OCI-LY1 (cell line): ENCODE results near the gene TES.

ENCODE experiments used
- H2AFZ ChIP-seq: fragments of 200-600 bp; sonication (generic), shearing (Covaris generic); 2 replicates; pipeline ENCODE4 v1.6.0; 2014; ENCODE audit warnings: antibody characterized with exemption, mild to moderate bottlenecking, low read length
- H3F3A ChIP-seq: fragments of 200-600 bp; sonication (generic), shearing (Covaris generic); 2 replicates; pipeline ENCODE4 v1.6.0; 2014; ENCODE audit warnings: mild to moderate bottlenecking, antibody characterized with exemption, low read length, moderate library complexity; ENCODE audit not compliant: insufficient read depth
- H3K27ac ChIP-seq: fragments of 200-600 bp; sonication (generic); 2 replicates; pipeline ENCODE4 v1.5.1; 2014; ENCODE audit warnings: low read length, mixed run types, mild to moderate bottlenecking, low read depth; ENCODE audit not compliant: poor library complexity, severe bottlenecking
- H3K27me3 ChIP-seq: fragments of 200-600 bp; sonication (generic); 2 replicates; pipeline ENCODE4 v1.6.0; 2014; ENCODE audit warnings: antibody characterized with exemption, mild to moderate bottlenecking, low read length, moderate library complexity; ENCODE audit not compliant: insufficient read depth
- H3K36me3 ChIP-seq: fragments of 200-600 bp; sonication (generic); 2 replicates; pipeline ENCODE4 v1.6.1; 2014; ENCODE audit warnings: mild to moderate bottlenecking, antibody characterized with exemption, low read length, moderate library complexity, mixed read lengths; ENCODE audit not compliant: insufficient read depth
- H3K4me1 ChIP-seq: fragments of 200-600 bp; sonication (generic); 2 replicates; pipeline ENCODE4 v1.5.1; 2014; ENCODE audit warnings: mild to moderate bottlenecking, low read length, moderate library complexity; ENCODE audit not compliant: insufficient read depth, severe bottlenecking
- H3K4me2 ChIP-seq: fragments of 200-600 bp; sonication (generic), shearing (Covaris generic); 2 replicates; pipeline ENCODE4 v1.6.1; 2014; ENCODE audit warnings: low read length
- H3K4me3 ChIP-seq: fragments of 200-600 bp; sonication (generic); 2 replicates; pipeline ENCODE4 v1.5.1; 2014; ENCODE audit warnings: low read length, low read depth, mild to moderate bottlenecking, mixed read lengths; ENCODE audit not compliant: poor library complexity, severe bottlenecking
- H3K79me2 ChIP-seq: fragments of 200-600 bp; shearing (Covaris generic); 2 replicates; pipeline ENCODE4 v1.6.1; 2016; ENCODE audit warnings: mixed run types, low read length, mixed read lengths; ENCODE audit not compliant: insufficient read depth
- H3K9ac ChIP-seq: fragments of 200-600 bp; sonication (generic), shearing (Covaris generic); 2 replicates; pipeline ENCODE4 v1.6.1; 2014; ENCODE audit warnings: mild to moderate bottlenecking, low read length, mixed read lengths
- H3K9me2 ChIP-seq: fragments of 200-600 bp; sonication (generic), shearing (Covaris generic); 2 replicates; pipeline ENCODE4 v1.6.1; 2014; ENCODE audit warnings: low read depth, mild to moderate bottlenecking, low read length, mixed read lengths
- H3K9me3 ChIP-seq: fragments of 200-600 bp; shearing (Covaris generic); 2 replicates; pipeline ENCODE4 v1.6.1; 2014; ENCODE audit warnings: low read length, mixed read lengths
- H4K20me1 ChIP-seq: fragments of 200-600 bp; sonication (generic), shearing (Covaris generic); 2 replicates; pipeline ENCODE4 v1.6.0; 2016; ENCODE audit warnings: mild to moderate bottlenecking, low read length; ENCODE audit not compliant: insufficient read depth
- EZH2 ChIP-seq: fragments of 200-600 bp; sonication (generic), shearing (Covaris generic); IDR thresholded peaks from 2 replicates; pipeline ENCODE4 v1.8.0; 2017; ENCODE audit warnings: borderline replicate concordance, mixed run types, mild to moderate bottlenecking, antibody characterized with exemption, low read length, moderate library complexity, mixed read lengths
- TF ChIP-seq, protein P1 (sequence below): fragments of 200-600 bp; sonication (generic), shearing (Covaris generic); IDR thresholded peaks from 2 replicates; pipeline ENCODE4 v1.5.1; 2017; ENCODE audit warnings: mild to moderate bottlenecking, antibody characterized with exemption, low read length, moderate library complexity, mixed read lengths

TES gene

DNA sequence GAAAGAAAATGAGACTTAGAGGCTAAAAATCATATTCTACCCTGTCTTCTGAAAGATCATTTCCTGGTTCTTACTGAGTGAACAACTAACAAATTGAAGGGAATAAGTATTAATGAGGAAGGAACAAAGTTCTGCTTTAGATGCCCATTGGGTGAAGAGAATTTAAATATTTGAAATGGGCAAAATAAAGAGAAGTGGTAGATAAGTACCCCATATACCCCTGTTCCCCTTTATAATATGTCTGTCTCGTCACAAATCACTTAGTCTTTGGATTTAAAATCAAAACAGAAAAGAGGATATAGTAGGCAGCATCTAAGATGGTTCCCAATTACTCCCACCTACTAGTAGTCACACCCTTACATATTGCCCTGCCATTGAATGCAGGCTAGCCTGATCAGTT is 13.2 kb downstream of the TES start:
- H2AFZ ChIP-seq, result no peak overlapping the region
- H3K9me3 ChIP-seq, result no peaks in the 10 kb centered on the region; the same call in 1 of the 2 replicates
- peaks cover 4% of the 10 kb centered on the region; the same call in 1 of the 2 replicates for H4K20me1 ChIP-seq
- no peak overlapping the region; the same call in 1 of the 2 replicates for H3K4me2 ChIP-seq
- H3K27ac ChIP-seq, result no peak overlapping the region
- H3K4me3 ChIP-seq, result no peak overlapping the region
- no peak overlapping the region for H3K9ac ChIP-seq
- no peaks in the 10 kb centered on the region for H3K27me3 ChIP-seq
- H3K9me2 ChIP-seq, result no peaks in the 10 kb centered on the region
- TF ChIP-seq, protein P1, sequence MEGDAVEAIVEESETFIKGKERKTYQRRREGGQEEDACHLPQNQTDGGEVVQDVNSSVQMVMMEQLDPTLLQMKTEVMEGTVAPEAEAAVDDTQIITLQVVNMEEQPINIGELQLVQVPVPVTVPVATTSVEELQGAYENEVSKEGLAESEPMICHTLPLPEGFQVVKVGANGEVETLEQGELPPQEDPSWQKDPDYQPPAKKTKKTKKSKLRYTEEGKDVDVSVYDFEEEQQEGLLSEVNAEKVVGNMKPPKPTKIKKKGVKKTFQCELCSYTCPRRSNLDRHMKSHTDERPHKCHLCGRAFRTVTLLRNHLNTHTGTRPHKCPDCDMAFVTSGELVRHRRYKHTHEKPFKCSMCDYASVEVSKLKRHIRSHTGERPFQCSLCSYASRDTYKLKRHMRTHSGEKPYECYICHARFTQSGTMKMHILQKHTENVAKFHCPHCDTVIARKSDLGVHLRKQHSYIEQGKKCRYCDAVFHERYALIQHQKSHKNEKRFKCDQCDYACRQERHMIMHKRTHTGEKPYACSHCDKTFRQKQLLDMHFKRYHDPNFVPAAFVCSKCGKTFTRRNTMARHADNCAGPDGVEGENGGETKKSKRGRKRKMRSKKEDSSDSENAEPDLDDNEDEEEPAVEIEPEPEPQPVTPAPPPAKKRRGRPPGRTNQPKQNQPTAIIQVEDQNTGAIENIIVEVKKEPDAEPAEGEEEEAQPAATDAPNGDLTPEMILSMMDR, result no peak
- no peak for TF ChIP-seq EZH2
- peaks cover 97% of the 10 kb centered on the region for H3K79me2 ChIP-seq
- no peaks in the 10 kb centered on the region for H3F3A ChIP-seq
- H3K4me1 ChIP-seq, result peaks cover 49% of the 10 kb centered on the region
- no peaks in the 10 kb centered on the region for H3K36me3 ChIP-seq

DNA sequence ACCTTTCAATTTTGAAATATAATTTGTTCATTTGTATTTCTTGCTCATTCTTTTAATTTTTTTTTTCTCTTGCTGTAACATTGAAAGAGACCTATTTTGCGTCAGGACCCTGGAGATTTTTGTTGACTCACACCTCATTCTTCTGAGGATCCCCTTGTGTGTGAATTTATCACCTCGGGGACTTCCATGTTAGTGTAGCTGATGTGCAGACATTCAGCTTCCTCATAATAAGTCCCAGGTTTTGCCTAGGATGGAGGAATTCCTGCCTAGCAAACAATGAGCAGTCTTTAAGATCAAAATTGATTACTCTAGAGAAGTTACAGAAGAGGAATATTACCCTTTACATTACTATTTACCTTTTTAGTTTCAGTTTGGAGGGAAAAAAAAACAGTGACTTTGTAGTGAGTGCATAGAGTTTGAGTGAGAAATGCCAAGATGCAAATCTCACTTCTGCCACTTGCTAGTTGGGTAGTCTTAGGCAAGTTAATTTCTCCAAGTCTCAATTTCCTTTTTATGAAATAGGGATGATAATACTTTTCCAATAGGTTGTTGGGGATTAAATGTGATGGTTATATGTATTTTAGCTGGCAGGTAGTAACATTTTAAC is 14.3 kb downstream of the TES start:
- Histone ChIP-seq H3K4me3 (no peak overlapping the region), H3K4me2 (peak overlapping the region; percentile 32), H4K20me1 (peaks cover 7% of the 10 kb centered on the region; the same call in 1 of the 2 replicates), H3K9me2 (no peaks in the 10 kb centered on the region), H3K79me2 (peaks cover 96% of the 10 kb centered on the region), H3K9me3 (no peaks in the 10 kb centered on the region; the same call in 1 of the 2 replicates), H3F3A (no peaks in the 10 kb centered on the region), H3K4me1 (peaks cover 55% of the 10 kb centered on the region), H2AFZ (no peak overlapping the region), H3K36me3 (no peaks in the 10 kb centered on the region), H3K27me3 (no peaks in the 10 kb centered on the region), H3K27ac (no peak overlapping the region), H3K9ac (no peak overlapping the region)
- TF ChIP-seq, protein P1, result no peak
- no peak for TF ChIP-seq EZH2

DNA sequence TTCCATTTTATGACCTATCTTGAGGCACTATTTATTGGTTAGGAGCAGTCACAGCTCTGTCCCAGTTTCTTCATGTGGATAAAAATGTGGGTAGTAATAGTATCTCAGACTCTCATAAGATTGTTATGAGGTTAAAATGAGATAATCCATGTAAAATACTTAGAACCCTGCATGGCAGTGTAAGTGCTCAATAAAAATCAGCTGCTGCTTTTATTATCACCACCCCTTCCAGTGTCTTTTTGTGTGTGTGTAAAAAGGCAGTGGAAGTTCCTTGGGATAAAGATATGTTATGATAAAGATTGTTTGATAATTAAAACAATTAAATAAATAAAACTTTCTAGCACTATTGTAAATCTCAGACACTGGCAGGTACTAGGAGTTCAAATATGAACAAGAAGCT is 15.5 kb downstream of the TES start:
- TF ChIP-seq EZH2, result no peak
- TF ChIP-seq, protein P1, result no peak
- H3K4me1 ChIP-seq, result peaks cover 65% of the 10 kb centered on the region

More for the DNA sequence above, 15.5 kb downstream of the TES start:
- H2AFZ ChIP-seq, result no peak overlapping the region
- no peaks in the 10 kb centered on the region for H3K27me3 ChIP-seq
- no peaks in the 10 kb centered on the region for H3K36me3 ChIP-seq
- H4K20me1 ChIP-seq, result peaks cover 3% of the 10 kb centered on the region; the same call in 1 of the 2 replicates
- H3K4me2 ChIP-seq, result no peak overlapping the region
- H3K9ac ChIP-seq, result no peak overlapping the region
- no peak overlapping the region for H3K27ac ChIP-seq
- peaks cover 96% of the 10 kb centered on the region for H3K79me2 ChIP-seq
- H3K4me3 ChIP-seq, result no peak overlapping the region
- H3K9me3 ChIP-seq, result no peaks in the 10 kb centered on the region
- H3F3A ChIP-seq, result no peaks in the 10 kb centered on the region
- H3K9me2 ChIP-seq, result no peaks in the 10 kb centered on the region
